ENCODE results near the gene GEMIN4.

DNA sequence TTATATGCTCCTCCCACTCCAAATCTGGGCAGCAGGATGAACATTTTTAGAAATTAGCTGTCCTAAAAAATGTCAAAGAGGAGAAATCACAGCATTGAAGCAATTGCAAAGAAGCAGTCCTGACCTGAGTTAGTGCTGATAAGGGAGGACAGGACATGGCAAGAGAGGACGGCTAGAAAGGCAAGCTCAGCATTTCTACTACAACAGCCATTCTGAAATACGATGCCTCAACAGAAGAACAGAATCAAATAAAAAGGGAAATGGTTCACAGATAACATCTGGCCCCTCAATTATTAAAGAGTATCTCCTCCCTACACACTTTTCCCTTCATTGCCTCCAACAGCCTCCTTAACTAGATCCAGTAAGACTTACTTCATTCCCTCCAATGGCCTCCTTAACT lies 55.7 kb downstream of the GEMIN4 start:
- TF ChIP-seq, protein P1, sequence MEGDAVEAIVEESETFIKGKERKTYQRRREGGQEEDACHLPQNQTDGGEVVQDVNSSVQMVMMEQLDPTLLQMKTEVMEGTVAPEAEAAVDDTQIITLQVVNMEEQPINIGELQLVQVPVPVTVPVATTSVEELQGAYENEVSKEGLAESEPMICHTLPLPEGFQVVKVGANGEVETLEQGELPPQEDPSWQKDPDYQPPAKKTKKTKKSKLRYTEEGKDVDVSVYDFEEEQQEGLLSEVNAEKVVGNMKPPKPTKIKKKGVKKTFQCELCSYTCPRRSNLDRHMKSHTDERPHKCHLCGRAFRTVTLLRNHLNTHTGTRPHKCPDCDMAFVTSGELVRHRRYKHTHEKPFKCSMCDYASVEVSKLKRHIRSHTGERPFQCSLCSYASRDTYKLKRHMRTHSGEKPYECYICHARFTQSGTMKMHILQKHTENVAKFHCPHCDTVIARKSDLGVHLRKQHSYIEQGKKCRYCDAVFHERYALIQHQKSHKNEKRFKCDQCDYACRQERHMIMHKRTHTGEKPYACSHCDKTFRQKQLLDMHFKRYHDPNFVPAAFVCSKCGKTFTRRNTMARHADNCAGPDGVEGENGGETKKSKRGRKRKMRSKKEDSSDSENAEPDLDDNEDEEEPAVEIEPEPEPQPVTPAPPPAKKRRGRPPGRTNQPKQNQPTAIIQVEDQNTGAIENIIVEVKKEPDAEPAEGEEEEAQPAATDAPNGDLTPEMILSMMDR (IDR thresholded peaks at IDR 0.05; ENCODE audit: borderline replicate concordance, extremely low read depth, low read length, poor library complexity, severe bottlenecking): no peak
- no peak for TF ChIP-seq EZH2 (IDR thresholded peaks at IDR 0.05; ENCODE audit: borderline replicate concordance, low read depth, low read length, severe bottlenecking)
